ENCODE data around the gene ANO1. TPM values are rescaled to one million over a fixed set of nuclear protein-coding genes. Genes with fewer than 3 reads are reported as not detected.
A peak's percentile ranks its signal among the peaks of the same experiment; 100 is the strongest.

The ANO1 gene
- total RNA-seq, 3 donors from 2014 or later: 3.7 to 95.0 (median 53.7) TPM

DNA sequence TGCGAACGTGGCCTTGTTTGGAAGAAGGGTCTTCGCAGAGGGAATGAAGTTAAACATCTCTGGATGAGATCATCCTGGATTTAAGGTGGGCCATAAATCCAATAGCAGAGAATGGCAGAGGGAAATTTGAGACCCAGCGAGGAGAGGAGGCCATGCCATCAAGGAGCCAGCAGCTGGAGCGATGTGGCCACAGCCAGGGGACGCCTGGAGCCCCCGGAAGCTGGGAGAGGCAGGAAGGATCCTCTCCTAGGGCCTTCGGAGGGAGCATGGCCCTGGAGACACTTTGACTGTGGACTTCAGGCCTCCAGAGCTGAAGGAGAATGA, 22.1 kb downstream of the ANO1 start:
- intact Hi-C loops (cut with DNase I; ENCODE audit: low total_unique reads): no loop called here
- Histone ChIP-seq H3K27me3 (no peaks in the 10 kb centered on the region), H3K9me3 (no peaks in the 10 kb centered on the region), H3K4me3 (no peak overlapping the region), H3K4me1 (peaks cover 3 to 5% of the 10 kb centered on the region in 2 donors), H3K27ac (peak overlapping the region; percentile 48 to 71), H3K36me3 (no peaks in the 10 kb centered on the region)
- no peak for DNase-seq (ENCODE audit: low spot score in 2 of 2)
- TF ChIP-seq POLR2A (IDR thresholded peaks at IDR 0.05) (no peak), POLR2AphosphoS5 (IDR thresholded peaks at IDR 0.05) (no peak)
- TF ChIP-seq, protein P1, sequence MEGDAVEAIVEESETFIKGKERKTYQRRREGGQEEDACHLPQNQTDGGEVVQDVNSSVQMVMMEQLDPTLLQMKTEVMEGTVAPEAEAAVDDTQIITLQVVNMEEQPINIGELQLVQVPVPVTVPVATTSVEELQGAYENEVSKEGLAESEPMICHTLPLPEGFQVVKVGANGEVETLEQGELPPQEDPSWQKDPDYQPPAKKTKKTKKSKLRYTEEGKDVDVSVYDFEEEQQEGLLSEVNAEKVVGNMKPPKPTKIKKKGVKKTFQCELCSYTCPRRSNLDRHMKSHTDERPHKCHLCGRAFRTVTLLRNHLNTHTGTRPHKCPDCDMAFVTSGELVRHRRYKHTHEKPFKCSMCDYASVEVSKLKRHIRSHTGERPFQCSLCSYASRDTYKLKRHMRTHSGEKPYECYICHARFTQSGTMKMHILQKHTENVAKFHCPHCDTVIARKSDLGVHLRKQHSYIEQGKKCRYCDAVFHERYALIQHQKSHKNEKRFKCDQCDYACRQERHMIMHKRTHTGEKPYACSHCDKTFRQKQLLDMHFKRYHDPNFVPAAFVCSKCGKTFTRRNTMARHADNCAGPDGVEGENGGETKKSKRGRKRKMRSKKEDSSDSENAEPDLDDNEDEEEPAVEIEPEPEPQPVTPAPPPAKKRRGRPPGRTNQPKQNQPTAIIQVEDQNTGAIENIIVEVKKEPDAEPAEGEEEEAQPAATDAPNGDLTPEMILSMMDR (IDR thresholded peaks at IDR 0.05): no peak

DNA sequence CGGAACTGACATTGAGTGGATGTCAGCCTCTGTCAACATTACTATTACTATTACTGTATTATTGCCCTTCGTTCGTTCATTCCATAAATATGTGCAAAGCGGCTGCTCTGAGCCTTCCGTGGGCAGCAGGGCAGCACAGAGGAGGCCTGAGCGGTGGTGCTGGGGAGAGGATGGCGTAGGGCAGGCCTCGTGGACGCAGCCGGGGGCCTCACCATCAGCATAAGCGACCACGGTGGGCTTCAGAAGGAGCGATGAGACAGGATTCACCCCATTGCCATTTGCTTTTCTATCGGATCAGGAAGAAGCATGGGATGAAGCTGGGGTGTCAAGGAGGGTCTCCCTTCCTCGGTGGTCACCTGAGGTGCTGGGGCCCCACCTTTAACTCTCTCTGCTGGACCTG, 22.7 kb downstream of the ANO1 start:
- intact Hi-C loops (cut with DNase I; ENCODE audit: low total_unique reads): no loop called here

DNA sequence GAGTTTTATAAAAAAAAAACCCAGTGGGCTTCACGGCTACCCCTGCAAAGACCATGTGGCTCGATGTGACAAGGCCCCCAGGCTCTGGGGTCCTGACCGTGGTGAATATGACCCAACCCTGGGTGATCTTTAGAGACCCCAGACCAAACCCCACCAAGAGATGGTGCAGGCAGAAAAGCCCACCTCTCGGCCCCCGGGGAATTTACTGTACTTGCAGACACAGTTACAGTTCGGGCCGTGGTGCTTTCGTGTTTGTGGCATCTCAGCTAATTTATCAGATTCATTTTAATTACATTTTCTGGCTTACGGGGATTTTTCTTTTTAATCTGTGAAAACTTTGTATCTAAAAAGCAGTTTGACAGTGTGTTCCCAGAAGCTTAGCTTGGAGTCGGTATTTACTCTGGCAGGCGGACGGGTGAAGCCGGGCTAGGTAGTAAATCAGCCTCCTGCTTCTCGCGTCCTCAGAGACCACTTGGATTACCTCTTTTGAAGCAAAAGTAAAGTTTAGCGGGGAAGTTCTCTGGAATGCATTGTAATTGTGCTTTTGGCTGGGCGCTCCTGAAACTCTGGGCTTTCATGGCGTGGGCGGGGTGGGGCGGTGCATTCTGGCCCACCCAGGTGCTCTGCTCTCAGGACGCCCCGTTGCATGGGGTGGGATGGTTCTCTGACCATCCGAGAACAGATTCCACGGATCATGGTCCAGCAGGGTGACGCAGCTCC, 25.3 kb downstream of the ANO1 start:
- H3K4me1 ChIP-seq: peaks cover 8 to 9% of the 10 kb centered on the region in 2 donors
- no peak for TF ChIP-seq POLR2A (IDR thresholded peaks at IDR 0.05)
- TF ChIP-seq, protein P1 (IDR thresholded peaks at IDR 0.05): no peak
- no peak for TF ChIP-seq POLR2AphosphoS5 (IDR thresholded peaks at IDR 0.05)
- no peaks in the 10 kb centered on the region for H3K36me3 ChIP-seq
- H3K4me3 ChIP-seq: no peak overlapping the region
- DNase-seq (ENCODE audit: low spot score in 2 of 2): no peak
- H3K27ac ChIP-seq: peak overlapping the region; percentile 84
- intact Hi-C loops (cut with DNase I; ENCODE audit: low total_unique reads): no loop called here
- no peaks in the 10 kb centered on the region for H3K9me3 ChIP-seq
- H3K27me3 ChIP-seq: no peaks in the 10 kb centered on the region

More for the DNA sequence above, 22.7 kb downstream of the ANO1 start:
- Histone ChIP-seq H3K4me3 (no peak overlapping the region), H3K36me3 (no peaks in the 10 kb centered on the region), H3K27me3 (no peaks in the 10 kb centered on the region), H3K9me3 (no peaks in the 10 kb centered on the region), H3K27ac (peak overlapping the region in 1 of 2 donors; percentile 48), H3K4me1 (peaks cover 3 to 7% of the 10 kb centered on the region in 2 donors)
- no peak for DNase-seq (ENCODE audit: low spot score in 2 of 2)
- TF ChIP-seq POLR2AphosphoS5 (IDR thresholded peaks at IDR 0.05) (no peak), POLR2A (IDR thresholded peaks at IDR 0.05) (no peak)
- TF ChIP-seq, protein P1 (IDR thresholded peaks at IDR 0.05): no peak

DNA sequence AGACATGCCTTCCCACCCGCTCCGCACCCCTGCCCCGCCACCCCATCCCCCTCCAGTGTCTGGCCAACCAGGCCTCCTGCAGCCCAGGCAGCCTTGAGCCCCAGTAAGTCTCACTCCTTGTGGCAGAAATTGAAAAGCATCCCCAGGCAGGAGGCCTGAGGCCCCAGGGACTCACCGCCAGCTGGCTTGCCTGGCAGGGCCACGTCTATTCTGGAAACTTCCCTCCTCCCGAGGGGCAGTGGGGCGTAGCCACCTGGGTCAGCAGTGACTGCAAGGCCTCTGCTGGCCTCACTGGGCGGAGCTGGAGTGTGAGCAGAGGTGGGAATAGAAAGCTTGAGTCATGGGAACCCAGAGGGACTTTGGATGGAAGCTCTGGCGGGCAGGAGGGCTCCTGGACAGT, 26.3 kb downstream of the ANO1 start:
- no peak for DNase-seq (ENCODE audit: low spot score in 2 of 2)
- no peaks in the 10 kb centered on the region for H3K36me3 ChIP-seq
- peaks cover 5 to 8% of the 10 kb centered on the region in 2 donors for H3K4me1 ChIP-seq
- no peak overlapping the region for H3K4me3 ChIP-seq
- peak overlapping the region; percentile 84 for H3K27ac ChIP-seq
- H3K27me3 ChIP-seq: no peaks in the 10 kb centered on the region
- intact Hi-C loops (cut with DNase I; ENCODE audit: low total_unique reads): no loop called here
- H3K9me3 ChIP-seq: no peaks in the 10 kb centered on the region
- TF ChIP-seq, protein P1 (IDR thresholded peaks at IDR 0.05): no peak
- TF ChIP-seq POLR2AphosphoS5 (IDR thresholded peaks at IDR 0.05): no peak

DNA sequence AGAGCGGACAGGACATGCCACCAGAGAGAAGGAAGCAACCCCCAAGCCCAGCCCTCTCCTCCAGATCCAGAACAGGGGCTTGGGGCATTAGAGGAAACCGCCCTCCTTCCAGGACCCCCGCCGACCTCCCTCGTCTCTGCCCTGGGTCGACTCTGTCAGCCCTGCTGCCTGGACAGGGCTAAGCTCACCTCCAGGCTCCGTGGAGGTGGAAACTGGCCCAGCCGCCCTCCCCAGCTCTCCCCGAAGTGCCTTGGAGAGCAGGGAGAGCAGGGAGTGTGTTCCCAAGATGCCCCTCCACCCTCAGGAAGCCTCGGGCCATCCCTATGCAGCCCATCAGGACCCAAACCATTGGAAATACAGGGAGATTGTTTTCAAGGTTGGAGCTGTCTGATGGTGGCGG, 26.8 kb downstream of the ANO1 start:
- Histone ChIP-seq H3K4me1 (peaks cover 5 to 8% of the 10 kb centered on the region in 2 donors), H3K27ac (peak overlapping the region; percentile 84)

More for the DNA sequence above, 26.8 kb downstream of the ANO1 start:
- no peaks in the 10 kb centered on the region for H3K27me3 ChIP-seq
- no peak for DNase-seq (ENCODE audit: low spot score in 2 of 2)
- H3K9me3 ChIP-seq: no peaks in the 10 kb centered on the region
- no peak overlapping the region for H3K4me3 ChIP-seq
- TF ChIP-seq POLR2AphosphoS5 (IDR thresholded peaks at IDR 0.05): no peak
- no peak for TF ChIP-seq POLR2A (IDR thresholded peaks at IDR 0.05)
- TF ChIP-seq, protein P1 (IDR thresholded peaks at IDR 0.05): no peak
- intact Hi-C loops (cut with DNase I; ENCODE audit: low total_unique reads): no loop called here
- no peaks in the 10 kb centered on the region for H3K36me3 ChIP-seq

Measured in breast epithelium (tissue), 4 donors.